Ishikawa (cell line): ENCODE results near the gene NCBP3.

ENCODE experiments used
- CEBPB ChIP-seq: IDR thresholded peaks from 2 replicates; pipeline ENCODE4 v1.6.1; 2012
- CREB1 ChIP-seq: IDR thresholded peaks from 2 replicates; pipeline ENCODE4 v1.6.1; 2012; ENCODE audit warnings: low read depth
- EGR1 ChIP-seq: IDR thresholded peaks from 2 replicates; pipeline ENCODE4 v1.6.1; 2012
- EP300 ChIP-seq: IDR thresholded peaks from 2 replicates; pipeline ENCODE4 v1.6.1; 2012; ENCODE audit warnings: borderline replicate concordance
- FOXM1 ChIP-seq: IDR thresholded peaks from 2 replicates; pipeline ENCODE4 v1.6.1; 2012; ENCODE audit warnings: low read depth, borderline replicate concordance
- MAX ChIP-seq: IDR thresholded peaks from 2 replicates; pipeline ENCODE4 v1.6.1; 2012
- NFIC ChIP-seq: IDR thresholded peaks from 2 replicates; pipeline ENCODE4 v1.6.1; 2012
- RAD21 ChIP-seq: IDR thresholded peaks from 2 replicates; pipeline ENCODE4 v1.6.1; 2012; ENCODE audit warnings: low read depth
- TAF1 ChIP-seq: IDR thresholded peaks from 2 replicates; pipeline ENCODE4 v1.6.1; 2012; ENCODE audit warnings: low read depth, mild to moderate bottlenecking
- TCF12 ChIP-seq: IDR thresholded peaks from 2 replicates; pipeline ENCODE4 v1.6.1; 2012; ENCODE audit warnings: low read depth
- TEAD4 ChIP-seq: IDR thresholded peaks from 2 replicates; pipeline ENCODE4 v1.6.1; 2012
- USF1 ChIP-seq: IDR thresholded peaks from 2 replicates; pipeline ENCODE4 v1.6.1; 2012
- YY1 ChIP-seq: IDR thresholded peaks from 2 replicates; pipeline ENCODE4 v1.6.1; 2012; ENCODE audit warnings: low read depth
- ZBTB7A ChIP-seq: IDR thresholded peaks from 2 replicates; pipeline ENCODE4 v1.6.1; 2012; ENCODE audit warnings: low read depth
- TF ChIP-seq, protein P1 (sequence below): IDR thresholded peaks from 2 replicates; pipeline ENCODE4 v1.6.1; 2012; ENCODE audit warnings: low read depth, mild to moderate bottlenecking

The NCBP3 gene

DNA sequence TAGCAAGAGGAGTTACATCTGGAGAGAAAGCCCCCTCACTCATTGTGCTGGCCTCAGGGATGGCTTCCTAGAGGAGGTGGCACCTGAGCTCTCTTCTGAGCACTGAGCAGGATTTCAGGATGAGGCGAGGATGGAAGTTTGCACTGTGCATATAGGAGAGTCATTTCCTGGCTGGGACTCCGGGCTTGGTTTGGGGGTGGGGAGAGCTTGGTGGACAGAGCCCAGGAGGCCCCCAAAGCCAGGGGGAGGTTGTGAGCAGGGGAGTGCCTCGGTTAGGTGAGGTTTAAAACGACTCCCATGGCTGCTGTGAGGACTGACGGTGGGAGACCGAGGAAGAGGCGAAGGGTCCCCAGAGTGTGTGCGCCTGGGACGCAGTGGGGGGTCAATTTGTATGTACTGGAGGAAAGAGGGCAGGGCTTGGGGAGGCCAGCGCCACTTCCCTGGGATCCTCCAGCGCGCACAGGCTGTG, 45.6 kb upstream of the NCBP3 start:
- TF ChIP-seq CEBPB (no peak), TAF1 (no peak), EGR1 (no peak), USF1 (no peak)

DNA sequence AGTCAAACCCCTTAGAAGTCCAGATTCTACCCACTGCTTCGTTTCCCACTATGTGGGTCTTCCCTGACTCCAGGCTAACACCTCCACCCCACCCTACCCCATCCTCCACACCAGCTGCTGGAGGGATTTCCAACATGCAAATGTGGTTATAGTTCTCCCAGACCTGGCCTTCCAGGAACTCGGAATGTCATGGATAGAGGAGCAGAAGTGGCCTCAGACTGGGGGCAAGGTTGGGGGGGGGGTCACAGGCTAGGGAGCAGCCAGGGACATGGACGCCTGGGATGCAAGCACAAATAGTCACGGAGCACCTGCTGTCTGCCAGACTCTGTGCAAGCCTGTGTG, 44.8 kb upstream of the NCBP3 start:
- TF ChIP-seq MAX, result no peak
- TF ChIP-seq, protein P1, sequence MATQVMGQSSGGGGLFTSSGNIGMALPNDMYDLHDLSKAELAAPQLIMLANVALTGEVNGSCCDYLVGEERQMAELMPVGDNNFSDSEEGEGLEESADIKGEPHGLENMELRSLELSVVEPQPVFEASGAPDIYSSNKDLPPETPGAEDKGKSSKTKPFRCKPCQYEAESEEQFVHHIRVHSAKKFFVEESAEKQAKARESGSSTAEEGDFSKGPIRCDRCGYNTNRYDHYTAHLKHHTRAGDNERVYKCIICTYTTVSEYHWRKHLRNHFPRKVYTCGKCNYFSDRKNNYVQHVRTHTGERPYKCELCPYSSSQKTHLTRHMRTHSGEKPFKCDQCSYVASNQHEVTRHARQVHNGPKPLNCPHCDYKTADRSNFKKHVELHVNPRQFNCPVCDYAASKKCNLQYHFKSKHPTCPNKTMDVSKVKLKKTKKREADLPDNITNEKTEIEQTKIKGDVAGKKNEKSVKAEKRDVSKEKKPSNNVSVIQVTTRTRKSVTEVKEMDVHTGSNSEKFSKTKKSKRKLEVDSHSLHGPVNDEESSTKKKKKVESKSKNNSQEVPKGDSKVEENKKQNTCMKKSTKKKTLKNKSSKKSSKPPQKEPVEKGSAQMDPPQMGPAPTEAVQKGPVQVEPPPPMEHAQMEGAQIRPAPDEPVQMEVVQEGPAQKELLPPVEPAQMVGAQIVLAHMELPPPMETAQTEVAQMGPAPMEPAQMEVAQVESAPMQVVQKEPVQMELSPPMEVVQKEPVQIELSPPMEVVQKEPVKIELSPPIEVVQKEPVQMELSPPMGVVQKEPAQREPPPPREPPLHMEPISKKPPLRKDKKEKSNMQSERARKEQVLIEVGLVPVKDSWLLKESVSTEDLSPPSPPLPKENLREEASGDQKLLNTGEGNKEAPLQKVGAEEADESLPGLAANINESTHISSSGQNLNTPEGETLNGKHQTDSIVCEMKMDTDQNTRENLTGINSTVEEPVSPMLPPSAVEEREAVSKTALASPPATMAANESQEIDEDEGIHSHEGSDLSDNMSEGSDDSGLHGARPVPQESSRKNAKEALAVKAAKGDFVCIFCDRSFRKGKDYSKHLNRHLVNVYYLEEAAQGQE, result no peak
- TF ChIP-seq NFIC, result no peak
- no peak for TF ChIP-seq RAD21
- TF ChIP-seq EP300, result no peak
- no peak for TF ChIP-seq ZBTB7A
- TF ChIP-seq CEBPB, result no peak
- no peak for TF ChIP-seq TEAD4
- no peak for TF ChIP-seq TAF1
- TF ChIP-seq TCF12, result no peak
- TF ChIP-seq FOXM1, result no peak
- TF ChIP-seq YY1, result no peak
- TF ChIP-seq EGR1, result no peak
- no peak for TF ChIP-seq USF1

DNA sequence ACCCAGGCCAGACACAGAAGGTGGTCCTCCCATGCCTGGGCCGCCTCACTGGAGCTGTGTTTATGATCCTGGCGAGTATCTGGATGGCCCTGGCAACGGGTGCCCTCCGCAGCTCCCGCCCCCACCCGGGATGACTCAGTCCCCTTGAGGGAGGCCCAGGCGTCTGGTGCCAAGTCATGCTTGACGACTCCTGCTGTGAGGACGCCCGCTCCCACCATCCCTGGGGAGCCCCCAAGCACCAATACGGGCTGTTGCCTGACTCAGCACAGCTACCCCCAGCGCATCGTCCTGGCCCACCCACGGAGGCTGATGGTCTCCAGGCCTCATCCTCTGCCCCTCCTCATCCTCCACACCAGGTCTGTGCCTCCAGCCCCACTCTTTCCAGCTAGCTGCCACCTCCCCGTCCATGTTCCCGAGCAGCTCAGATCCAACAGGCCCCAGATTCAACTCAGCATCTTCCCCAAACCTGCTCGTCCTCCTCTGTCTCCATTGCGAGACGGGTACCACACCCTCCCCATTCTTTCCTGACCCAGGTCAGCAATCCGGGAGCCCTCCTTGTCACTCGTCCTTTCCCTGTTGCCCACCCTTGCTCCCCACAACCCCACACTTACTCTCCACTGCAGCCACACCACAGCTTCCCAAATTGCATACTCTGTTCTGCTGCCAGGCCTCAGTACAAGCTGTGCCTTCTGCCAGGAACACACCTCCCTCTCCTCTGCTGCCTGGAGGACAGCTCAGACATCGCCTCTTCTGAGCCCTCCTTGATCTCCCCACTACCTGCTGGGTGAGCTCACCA, 44.2 kb upstream of the NCBP3 start:
- peak; percentile 82 for TF ChIP-seq EP300
- peak; percentile 63 for TF ChIP-seq NFIC
- no peak; the same call in 1 of the 2 replicates for TF ChIP-seq CEBPB
- 0 out of 2 replicates have a peak, but pooled peaks have one; percentile 21 for TF ChIP-seq MAX
- no peak for TF ChIP-seq FOXM1
- no peak for TF ChIP-seq CREB1
- TF ChIP-seq, protein P1, result no peak
- TF ChIP-seq ZBTB7A, result peak; percentile 93
- TF ChIP-seq USF1, result no peak
- peak; percentile 63; the same call in 1 of the 2 replicates for TF ChIP-seq EGR1
- no peak for TF ChIP-seq RAD21
- TF ChIP-seq TCF12, result peak; percentile 90
- 0 out of 2 replicates have a peak, but pooled peaks have one; percentile 7 for TF ChIP-seq YY1
- TF ChIP-seq TEAD4, result peak; percentile 58
- TF ChIP-seq TAF1, result no peak

- TF ChIP-seq EGR1, result no peak
- TF ChIP-seq USF1, result no peak
- TF ChIP-seq YY1, result no peak
- no peak for TF ChIP-seq CREB1
- TF ChIP-seq TEAD4, result no peak
- TF ChIP-seq EP300, result no peak
These were observed 43.4 kb upstream of the NCBP3 start for GRCh38 chr17:3889325-3890012.
